ENCODE data around the gene RPS8. TPM values are rescaled to one million over a fixed set of nuclear protein-coding genes. Genes with fewer than 3 reads are reported as not detected.
A peak's percentile ranks its signal among the peaks of the same experiment; 100 is the strongest.

Gene RPS8
- total and polyA plus RNA-seq, 2 of the 8 experiments (the other 6 are each of a cell fraction or from before 2014, with no cell fraction given), result 2,261 to 2,407 TPM

GRCh38 chr1:44747878-44748277 is 27.5 kb upstream of the RPS8 start:
- no peak overlapping the region for H2AK5ac ChIP-seq (ENCODE audit: low read depth, low read length)
- TF ChIP-seq POLR2A (IDR thresholded peaks at IDR 0.05; ENCODE audit: control extremely low read depth in 1 of 2, low read depth in 2 of 2, low read length in 2 of 2) (no peak), SP4 (IDR thresholded peaks at IDR 0.05; ENCODE audit: low read length) (no peak), CTCF (IDR thresholded peaks at IDR 0.05; ENCODE audit: control extremely low read depth in 1 of 3, insufficient read depth in 1 of 3, low read depth in 1 of 3, low read length in 3 of 3) (peak; percentile 13 to 47 (median 32); a peak in 3 of 4 replicates)
- H3K23ac ChIP-seq (ENCODE audit: insufficient read length), result no peak overlapping the region
- CTCF ChIA-PET (ENCODE audit: partially characterized antibody), result interaction anchor here (0.6 to 7.9 kb wide), 18 partner anchors 9 to 1312 kb away, joined by 3 to 42 read pairs (median 5); partner anchors contain the start of gene RNU5D-1
- H3K56ac ChIP-seq (replicated peaks; ENCODE audit: insufficient read length, low read depth, low read length), result no peak overlapping the region
- FAIRE-seq (no peak), DNase-seq (ENCODE audit: low read depth in 1 of 2, low spot score in 2 of 2) (no peak)
- no peak overlapping the region for H3K9ac ChIP-seq (replicated peaks in 1 of 4; ENCODE audit: extremely low read depth in 1 of 4, low read depth in 3 of 4, low read length in 3 of 4)
- H3K4ac ChIP-seq (replicated peaks; ENCODE audit: insufficient read length, low read depth, low read length), result no peak overlapping the region
- POLR2A ChIA-PET (ENCODE audit: partially characterized antibody), result interaction anchor here (0.6 to 10.5 kb wide), 8 partner anchors 12 to 818 kb away, joined by 3 to 120 read pairs (median 4); partner anchors contain the start of genes BTBD19 and RPS8
- no peaks in the 10 kb centered on the region for H3K9me3 ChIP-seq (ENCODE audit: insufficient read depth in 2 of 2, low read depth in 1 of 2, low read length in 1 of 2)
- no peaks in the 10 kb centered on the region for H3K27me3 ChIP-seq (replicated peaks in 1 of 4; ENCODE audit: control insufficient read depth in 3 of 4, extremely low read depth in 1 of 4, insufficient read depth in 3 of 4, low read length in 3 of 4)
- no peak overlapping the region for H3K14ac ChIP-seq (ENCODE audit: insufficient read length)
- H3K4me3 ChIP-seq (ENCODE audit: extremely low read depth in 1 of 4, insufficient read depth in 2 of 4, low read depth in 3 of 4, low read length in 4 of 4), result no peak overlapping the region
- no peak overlapping the region for H3K18ac ChIP-seq (ENCODE audit: extremely low read depth, low read length)
- H4K20me1 ChIP-seq (replicated peaks in 1 of 2; ENCODE audit: control insufficient read depth in 1 of 2, insufficient read depth in 2 of 2, low read length in 2 of 2), result peaks cover 0 to 2% of the 10 kb centered on the region in 2 experiments
- H2BK15ac ChIP-seq (ENCODE audit: low read length), result no peak overlapping the region
- peaks cover 4% of the 10 kb centered on the region for H3K79me1 ChIP-seq (ENCODE audit: low read depth, low read length)
- peaks cover 30 to 65% (median 48%) of the 10 kb centered on the region in 4 experiments for H3K36me3 ChIP-seq (ENCODE audit: control insufficient read depth in 2 of 4, insufficient read depth in 4 of 4, low read length in 3 of 4)
- no peak overlapping the region for H2BK5ac ChIP-seq (ENCODE audit: low read depth, low read length)
- H3K4me2 ChIP-seq (ENCODE audit: insufficient read depth in 1 of 2, low read depth in 2 of 2, low read length in 2 of 2), result no peak overlapping the region
- H2BK120ac ChIP-seq (replicated peaks; ENCODE audit: low read depth, low read length), result no peak overlapping the region
- H4K5ac ChIP-seq (ENCODE audit: insufficient read length, low read depth, low read length), result no peak overlapping the region
- no peak overlapping the region for H4K8ac ChIP-seq (ENCODE audit: extremely low read depth, insufficient read depth, low read length)
- no peak overlapping the region for H3K27ac ChIP-seq (ENCODE audit: low read depth, low read length)
- 80% methylated on average over 3 of the region's 3 CpGs; no CpG with 5 or more reads in 1 of the 2 experiments for WGBS, 2 experiments (ENCODE audit: extremely low coverage in 1 of 2, insufficient coverage in 1 of 2, insufficient read length in 1 of 2, insufficient replicate concordance in 2 of 2, low coverage in 1 of 2, low lambda C conversion rate in 2 of 2, missing lambda C conversion rate in 1 of 2)
- H2AFZ ChIP-seq (ENCODE audit: low read length), result no peak overlapping the region
- H2BK12ac ChIP-seq (ENCODE audit: low read depth, low read length), result no peak overlapping the region
- H3K23me2 ChIP-seq (ENCODE audit: low read depth, low read length), result no peaks in the 10 kb centered on the region
- peaks cover 0 to 7% of the 10 kb centered on the region in 2 experiments; a peak in 1 of 4 replicates for H3K79me2 ChIP-seq (ENCODE audit: control insufficient read depth in 1 of 2, insufficient read depth in 2 of 2, low read length in 2 of 2)
- no peak overlapping the region for H4K91ac ChIP-seq (replicated peaks; ENCODE audit: insufficient read length, low read length)
- no peaks in the 10 kb centered on the region for H3K4me1 ChIP-seq (replicated peaks in 1 of 4; ENCODE audit: control insufficient read depth in 3 of 4, insufficient read depth in 4 of 4, low read length in 3 of 4)
- no peak overlapping the region for H2BK20ac ChIP-seq (ENCODE audit: low read length)
